Endothelial cell of umbilical vein (primary cell): ENCODE measurements around the gene VPS8. TPM values are rescaled to one million over a fixed set of nuclear protein-coding genes. Genes with fewer than 3 reads are reported as not detected.

ENCODE experiments used
- BruUV-seq: library from RNA; stranded (reverse); fragments of 400-500 nt; replicated peaks from 2 replicates; lab custom pipeline; 2021; lab: Mats Ljungman, UMichigan
- CTCF ChIA-PET: fragments of 300-600, 350-600 bp; sonication (Branson Sonifier 250); formaldehyde crosslinking; loops from one replicate; lab custom pipeline; 2021; ENCODE audit warnings: antibody characterized with exemption, inconsistent platforms; lab: Charles Lee
- POLR2A ChIA-PET: fragments of 300-600, 350-600 bp; sonication (Branson Sonifier 250); formaldehyde crosslinking; loops from one replicate; lab custom pipeline; 2021; ENCODE audit warnings: antibody characterized with exemption, inconsistent platforms; lab: Charles Lee
- DNase-seq: peaks from one replicate; pipeline ENCODE4 v3.0.0-alpha.2; 2011; ENCODE audit warnings: low read depth, low spot score
- FAIRE-seq: peaks from 2 replicates; lab custom pipeline; 2011; peaks lifted over from hg19 to GRCh38; lab: Jason Lieb, UNC
- H2AFZ ChIP-seq: 2 replicates; pipeline ENCODE4 v1.6.0; 2012; ENCODE audit warnings: low read depth, low read length, control low read depth, inconsistent platforms
- H3K27ac ChIP-seq: 2 replicates; pipeline ENCODE4 v1.5.1; 2011; ENCODE audit warnings: low read depth, mild to moderate bottlenecking, control low read depth, low read length, moderate library complexity; ENCODE audit not compliant: insufficient read depth
- H3K27me3 ChIP-seq, 2 experiments: 2 replicates each; pipeline versions ENCODE4 v1.6.0 to v1.6.1; 2011; ENCODE audit warnings: low read length in 2 of 2, mixed read lengths in 1 of 2; ENCODE audit not compliant: control insufficient read depth in 2 of 2, insufficient read depth in 2 of 2
- H3K36me3 ChIP-seq, 2 experiments: 2 replicates in 1 of 2; 3 replicates in 1 of 2; pipeline ENCODE4 v1.5.1; 2011; ENCODE audit warnings: low read length in 2 of 2, mild to moderate bottlenecking in 1 of 2, moderate library complexity in 1 of 2; ENCODE audit not compliant: control insufficient read depth in 2 of 2, insufficient read depth in 2 of 2; ENCODE audit errors: extremely low read depth in 1 of 2
- H3K4me1 ChIP-seq: 3 replicates; pipeline ENCODE4 v1.5.1; 2011; ENCODE audit warnings: mild to moderate bottlenecking, low read length; ENCODE audit not compliant: control insufficient read depth, insufficient read depth; ENCODE audit errors: extremely low read depth
- H3K4me2 ChIP-seq: 2 replicates; pipeline ENCODE4 v1.6.1; 2011; ENCODE audit warnings: low read length, control low read depth, mixed read lengths; ENCODE audit not compliant: insufficient read depth
- H3K4me3 ChIP-seq, 3 experiments: fragments of 200-600 bp in 1 of 3; sonication (generic), shearing (Covaris generic) in 1 of 3; replicated peaks in 1 of 3; 2 replicates each; pipeline ENCODE4 v1.5.1; 2011 to 2016; ENCODE audit warnings: control low read depth in 3 of 3, low read length in 3 of 3, mild to moderate bottlenecking in 2 of 3, inconsistent platforms in 1 of 3, low read depth in 1 of 3, moderate library complexity in 1 of 3; ENCODE audit not compliant: insufficient read depth in 1 of 3
- H3K79me2 ChIP-seq: 2 replicates; pipeline ENCODE4 v1.6.0; 2012; ENCODE audit warnings: low read length, inconsistent platforms; ENCODE audit not compliant: control insufficient read depth, insufficient read depth
- H3K9ac ChIP-seq: replicated peaks from 2 replicates; pipeline ENCODE3; 2011; ENCODE audit warnings: low read length, control low read depth; ENCODE audit not compliant: insufficient read depth; ENCODE audit errors: extremely low read depth
- H3K9me1 ChIP-seq: replicated peaks from 3 replicates; pipeline ENCODE4 v1.6.0; 2011; ENCODE audit warnings: mild to moderate bottlenecking, low read length; ENCODE audit not compliant: control insufficient read depth, insufficient read depth; ENCODE audit errors: extremely low read depth
- H3K9me3 ChIP-seq: replicated peaks from 2 replicates; pipeline ENCODE4 v1.5.1; 2012; ENCODE audit warnings: low read length, inconsistent platforms; ENCODE audit not compliant: control insufficient read depth, insufficient read depth
- H4K20me1 ChIP-seq: replicated peaks from 2 replicates; pipeline ENCODE3; 2011; ENCODE audit warnings: mild to moderate bottlenecking, low read length; ENCODE audit not compliant: control insufficient read depth, insufficient read depth; ENCODE audit errors: extremely low read depth
- CTCF ChIP-seq, 2 donors: IDR thresholded peaks; 1 replicate in 1 of 2; 2 replicates in 1 of 2; pipeline ENCODE4 v1.5.1; 2011; ENCODE audit warnings: low read length in 2 of 2, mild to moderate bottlenecking in 2 of 2, moderate library complexity in 2 of 2, control low read depth in 1 of 2, inconsistent platforms in 1 of 2, low read depth in 1 of 2; ENCODE audit not compliant: insufficient read depth in 1 of 2; ENCODE audit errors: extremely low read depth in 1 of 2
- EZH2 ChIP-seq: IDR thresholded peaks from 2 replicates; pipeline ENCODE4 v1.6.1; 2012; ENCODE audit warnings: borderline replicate concordance, low read depth, mild to moderate bottlenecking, moderate library complexity, low read length, inconsistent platforms; ENCODE audit not compliant: severe bottlenecking
- FOS ChIP-seq: IDR thresholded peaks from 2 replicates; pipeline ENCODE4 v1.6.1; 2011; ENCODE audit warnings: mild to moderate bottlenecking, low read length, moderate library complexity, borderline replicate concordance; ENCODE audit not compliant: insufficient read depth
- GATA2 ChIP-seq: IDR thresholded peaks from 2 replicates; pipeline ENCODE4 v1.7.0; 2011; ENCODE audit warnings: low read depth, mild to moderate bottlenecking, moderate library complexity, mixed read lengths, low read length; ENCODE audit not compliant: insufficient read length, insufficient read depth
- JUN ChIP-seq: IDR thresholded peaks from 2 replicates; pipeline ENCODE4 v1.6.1; 2011; ENCODE audit warnings: borderline replicate concordance, low read depth; ENCODE audit not compliant: insufficient read length, insufficient read depth
- MAX ChIP-seq: IDR thresholded peaks from 2 replicates; pipeline ENCODE4 v1.6.1; 2011; ENCODE audit not compliant: insufficient read depth, insufficient read length
- MYC ChIP-seq: IDR thresholded peaks from one replicate; pipeline ENCODE4 v1.6.1; 2011; ENCODE audit warnings: mild to moderate bottlenecking, low read depth, low read length
- POLR2A ChIP-seq: IDR thresholded peaks from 2 replicates; pipeline ENCODE4 v1.6.1; 2012; ENCODE audit warnings: low read depth, mild to moderate bottlenecking, control low read depth, low read length
- POLR2AphosphoS5 ChIP-seq: IDR thresholded peaks from 2 replicates; pipeline ENCODE4 v1.6.1; 2012; ENCODE audit warnings: low read depth, mild to moderate bottlenecking, control low read depth, low read length, moderate library complexity; ENCODE audit not compliant: insufficient read depth
- dilution Hi-C: fragments of 300-500 bp; cut with MboI; formaldehyde crosslinking; loops from one replicate; pipeline ENCODE4 v1.15.0; 2019; ENCODE audit warnings: low sequenced_read_pairs; ENCODE audit not compliant: extremely low pct_ligation_motif_present
- intact Hi-C: fragments of 100-400 bp; cut with micrococcal nuclease; formaldehyde crosslinking; loops from one replicate; pipeline ENCODE4 v1.10.0; 2022
- polyA plus RNA-seq, 4 experiments: library from polyadenylated mRNA; depleted of rRNA in 3 of 4; stranded (reverse) in 3 of 4; unstranded in 1 of 4; fragments of >200 nt; gene quantifications; 2 replicates each; pipeline versions ENCODE4 v1.2.1 to v1.2.3, GENCODE V29; 2011 to 2012; ENCODE audit warnings: missing spikeins in 1 of 4
- total RNA-seq: library from RNA; stranded (reverse); gene quantifications from 2 replicates; pipeline ENCODE4 v1.2.3, GENCODE V29; 2021

Gene VPS8
- total and polyA plus RNA-seq, 2 donors (not counting 3 experiments of a cell fraction or from before 2014, with no cell fraction given), result 13.7 to 51.6 TPM

GRCh38 chr3:185024966-185025365 lies 213.0 kb downstream of the VPS8 start:
- POLR2A ChIA-PET, result no interaction called here
- Histone ChIP-seq H3K79me2 (no peaks in the 10 kb centered on the region), H3K9ac (no peak overlapping the region), H3K27me3 (no peaks in the 10 kb centered on the region), H4K20me1 (no peaks in the 10 kb centered on the region), H3K4me1 (no peaks in the 10 kb centered on the region), H3K4me3 (no peak overlapping the region), H3K36me3 (no peaks in the 10 kb centered on the region), H3K27ac (no peak overlapping the region), H2AFZ (no peak overlapping the region), H3K4me2 (no peak overlapping the region), H3K9me1 (no peaks in the 10 kb centered on the region), H3K9me3 (no peaks in the 10 kb centered on the region)
- FAIRE-seq (no peak), DNase-seq (no peak)
- TF ChIP-seq POLR2A, result no peak
- no peak for TF ChIP-seq FOS
- no peak for TF ChIP-seq MAX
- no peak for TF ChIP-seq POLR2AphosphoS5
- TF ChIP-seq JUN, result no peak
- no peak for TF ChIP-seq CTCF (IDR thresholded peaks at IDR 0.05; ENCODE audit: extremely low read depth in 1 of 2, insufficient read depth in 1 of 2, low read depth in 1 of 2, low read length in 2 of 2)
- no peak for TF ChIP-seq MYC
- TF ChIP-seq EZH2, result no peak
- no peak for TF ChIP-seq GATA2
- dilution Hi-C loops (no loop called here), intact Hi-C loops (no loop called here)
- no TSS peak for BruUV-seq
- CTCF ChIA-PET, result interaction anchor here (1.0 to 1.1 kb wide), 2 partner anchors 12 to 21 kb away, joined by 3 to 5 read pairs; no protein-coding TSS in a partner anchor
